HG03378 (cell line): ENCODE results near the gene CTXND1.

Source experiments
- ATAC-seq: cut with Tn5 transposase; IDR thresholded peaks from one replicate; pipeline ENCODE4 v1.9.1; 2021; ENCODE audit warnings: mild to moderate bottlenecking, moderate library complexity; ENCODE audit not compliant: unreplicated experiment

The CTXND1 gene

GRCh38 chr15:80259942-80260510 is 8.0 kb upstream of the CTXND1 start:
- no peak for ATAC-seq

DNA sequence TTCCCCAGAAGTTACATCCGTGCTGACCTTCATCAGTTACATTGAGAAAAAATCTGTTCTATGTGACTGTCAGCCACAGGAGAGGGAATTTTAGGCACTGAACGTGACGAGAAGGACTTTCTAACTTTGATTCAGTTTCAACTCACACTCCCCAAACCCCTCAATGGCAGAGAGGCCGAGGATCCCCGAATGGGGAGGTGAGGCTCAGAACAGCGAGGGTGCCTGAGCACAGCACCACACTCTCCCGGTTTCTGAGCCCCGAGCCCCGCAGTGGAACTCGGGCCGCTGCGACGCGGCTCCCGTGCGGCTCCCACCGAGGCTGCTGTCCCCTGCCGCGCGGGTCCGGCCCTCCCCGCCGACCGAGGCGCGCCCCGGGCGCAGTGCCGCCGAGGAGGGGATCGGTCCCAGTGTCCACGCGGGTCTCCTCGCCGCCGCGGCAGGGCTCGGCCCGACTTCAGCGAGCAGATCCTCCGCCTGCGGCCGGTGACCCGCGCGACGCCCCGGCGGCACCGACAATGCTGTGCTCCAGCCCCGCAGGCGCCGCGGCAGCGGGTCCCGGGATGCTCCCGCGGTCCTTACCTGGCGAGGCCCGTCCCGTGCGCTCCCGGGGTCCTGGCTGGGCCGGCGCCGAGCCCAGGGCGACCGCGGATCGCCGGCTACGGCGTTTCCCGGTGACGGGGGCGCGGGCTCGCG is 439 bp downstream of the CTXND1 start:
- ATAC-seq, result no peak

GRCh38 chr15:80250614-80251427 is 1.2 kb downstream of the CTXND1 start:
- ATAC-seq, result no peak

- ATAC-seq, result no peak
Observed at GRCh38 chr15:80249973-80250372, 2.0 kb downstream of the CTXND1 start.

- ATAC-seq, result no peak
Observed at GRCh38 chr15:80247320-80247719, 4.7 kb downstream of the CTXND1 start.

- no peak for ATAC-seq
Observed at GRCh38 chr15:80246425-80246894, 5.6 kb downstream of the CTXND1 start.

DNA sequence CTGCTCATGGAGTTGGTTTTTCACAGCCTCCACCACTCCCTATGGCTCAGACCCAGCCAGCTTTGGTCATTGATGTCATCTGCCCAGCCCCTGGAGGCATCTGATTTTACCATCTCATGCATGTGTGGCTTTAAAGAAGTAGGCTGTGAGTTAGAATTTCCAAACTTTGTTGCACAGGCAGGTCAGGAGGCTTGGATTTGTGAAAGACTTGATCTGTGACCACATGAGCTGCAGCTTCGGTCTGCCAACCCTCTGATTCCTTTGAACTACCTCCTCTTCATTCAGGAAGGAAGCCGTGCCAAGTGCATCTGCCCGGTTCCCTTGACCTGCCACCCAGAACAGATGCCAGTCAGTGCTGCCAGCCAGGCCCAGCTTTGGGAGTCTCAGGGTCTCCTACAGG is 9.2 kb downstream of the CTXND1 start:
- ATAC-seq, result no peak

- ATAC-seq, result no peak
Observed at GRCh38 chr15:80242132-80242769, 9.8 kb downstream of the CTXND1 start.

GRCh38 chr15:80241508-80241907 is 10.5 kb downstream of the CTXND1 start:
- ATAC-seq, result no peak

DNA sequence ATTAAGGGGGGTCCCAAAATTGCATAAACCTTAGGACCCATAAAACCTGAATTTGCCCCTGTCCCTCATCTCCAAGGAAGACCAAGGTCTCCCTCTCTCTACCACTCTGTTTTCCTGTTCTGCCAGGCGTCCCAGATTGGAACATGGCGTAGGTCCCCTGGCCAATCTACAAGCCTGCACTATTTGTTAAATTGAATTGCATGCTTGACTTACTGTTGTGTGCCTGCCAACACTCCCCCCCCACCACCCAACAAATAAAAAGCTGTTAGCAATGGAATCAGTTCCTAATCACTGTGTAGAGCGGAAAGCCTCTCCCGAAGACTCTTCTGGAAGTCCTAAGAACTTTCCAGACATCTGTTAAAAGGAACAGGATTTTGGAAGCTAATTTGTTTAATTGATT is 11.7 kb downstream of the CTXND1 start:
- ATAC-seq, result no peak

GRCh38 chr15:80234883-80235282 is 17.1 kb downstream of the CTXND1 start:
- ATAC-seq, result no peak

- no peak for ATAC-seq
Observed at GRCh38 chr15:80233581-80233980, 18.4 kb downstream of the CTXND1 start.

DNA sequence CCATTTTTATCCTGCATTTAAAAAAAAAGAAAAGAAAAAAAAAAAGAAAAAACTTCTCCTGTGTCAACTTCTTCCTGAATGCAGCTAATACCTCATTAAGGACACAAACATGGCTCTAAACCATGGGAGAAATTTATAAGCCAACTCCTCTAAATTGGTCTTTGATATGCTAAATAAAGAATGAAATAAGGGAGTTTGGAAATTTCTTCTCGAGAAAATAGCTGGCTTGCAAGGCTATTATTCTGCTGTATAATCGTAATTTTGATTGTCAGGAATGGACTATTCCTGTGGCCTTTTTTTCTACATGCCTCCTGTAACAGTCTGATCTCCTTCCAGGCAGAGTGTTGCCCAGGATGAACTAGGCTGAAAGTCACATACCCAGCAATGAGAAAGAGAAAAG is 20.6 kb downstream of the CTXND1 start:
- ATAC-seq, result no peak

DNA sequence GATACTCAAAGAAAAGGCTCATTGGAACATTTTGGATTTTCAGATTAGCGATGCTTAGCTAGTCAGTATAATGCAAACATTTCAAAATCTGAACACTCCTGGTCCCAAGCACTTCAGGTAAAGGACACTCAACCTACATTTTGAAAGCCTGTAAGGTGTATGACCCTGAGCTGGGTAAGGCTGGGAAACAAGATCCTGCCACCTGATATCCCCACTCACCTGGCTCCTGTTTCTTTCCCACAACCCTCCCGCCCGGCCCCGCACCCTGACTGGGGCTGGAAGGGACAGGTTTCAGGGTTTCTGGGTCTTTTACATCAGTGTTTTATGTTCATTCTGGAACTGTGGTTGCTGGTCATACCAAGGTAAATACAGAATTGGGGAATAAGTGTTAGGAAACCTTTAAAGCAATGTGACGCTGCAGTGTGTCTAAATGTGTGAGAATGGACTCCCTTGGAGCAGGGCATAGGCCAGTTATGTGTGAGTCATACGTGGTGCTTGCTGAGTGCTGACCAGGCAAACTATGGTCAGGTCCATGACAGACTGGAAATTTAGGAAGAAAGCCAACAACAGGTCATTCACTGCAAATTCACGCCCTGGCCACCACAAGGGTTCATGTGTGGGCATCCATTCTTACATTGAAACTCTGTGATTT is 22.9 kb downstream of the CTXND1 start:
- no peak for ATAC-seq

DNA sequence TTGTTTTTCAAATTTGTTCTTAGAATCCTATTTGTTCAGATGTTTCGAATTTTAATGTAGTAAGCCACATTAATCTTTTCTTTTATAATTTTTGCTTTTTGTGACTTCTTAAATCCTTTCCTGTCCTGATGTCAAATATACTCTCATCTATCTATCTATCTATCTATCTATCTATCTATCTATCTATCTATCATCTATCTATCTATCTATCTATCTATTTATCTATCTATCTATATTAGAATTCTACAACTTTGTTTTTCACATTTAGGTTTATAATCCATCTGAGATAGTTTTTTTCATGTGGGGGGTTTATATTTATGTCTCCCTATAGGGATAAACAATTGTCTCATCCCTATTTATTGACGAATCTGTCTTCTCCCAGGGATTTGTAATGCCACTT is 32.1 kb downstream of the CTXND1 start:
- no peak for ATAC-seq

GRCh38 chr15:80217327-80217900 is 34.6 kb downstream of the CTXND1 start:
- no peak for ATAC-seq

- ATAC-seq, result no peak
Observed at GRCh38 chr15:80216911-80217310, 35.1 kb downstream of the CTXND1 start.

DNA sequence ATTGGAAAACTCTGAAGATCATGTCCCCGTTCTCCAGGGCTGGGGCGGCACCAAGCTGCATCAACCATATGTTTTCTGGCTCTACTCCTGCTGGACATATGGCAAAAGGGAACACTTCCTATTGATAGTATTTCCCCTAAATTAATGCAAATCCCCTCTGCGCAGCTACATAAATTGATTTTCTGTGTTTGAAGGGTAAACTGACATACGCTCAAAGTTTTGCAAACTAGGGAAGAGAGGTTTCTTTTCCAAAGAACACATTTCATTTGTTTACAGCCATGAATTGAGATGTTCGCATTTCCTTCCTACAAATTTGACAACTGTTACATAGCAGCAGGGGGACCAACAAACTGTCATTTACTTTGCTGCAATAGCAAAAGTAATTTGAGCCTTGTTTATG is 35.9 kb downstream of the CTXND1 start:
- ATAC-seq, result no peak

DNA sequence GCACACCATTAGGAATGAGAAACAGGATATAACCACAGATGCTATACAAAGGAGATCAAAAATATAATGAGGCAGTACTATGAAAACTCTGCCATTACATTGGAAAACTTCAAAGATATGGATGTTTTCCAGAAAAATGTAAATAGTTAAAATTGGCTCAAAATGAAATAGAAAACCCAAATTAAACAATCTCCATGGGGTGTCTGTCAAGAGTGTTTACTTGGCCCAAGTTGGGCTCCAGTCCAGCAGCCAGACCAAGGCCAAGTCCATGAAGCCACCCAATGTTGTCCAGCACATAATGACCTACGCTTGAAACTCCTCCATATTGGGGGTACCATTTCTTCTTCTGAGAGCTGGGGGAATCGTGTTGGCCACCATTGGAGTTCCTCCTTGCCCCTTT is 37.1 kb downstream of the CTXND1 start:
- no peak for ATAC-seq

GRCh38 chr15:80211976-80212375 is 40.0 kb downstream of the CTXND1 start:
- ATAC-seq, result no peak
